Measurements from ENCODE around the gene CASKIN1. TPM values are rescaled to one million over a fixed set of nuclear protein-coding genes. Genes with fewer than 3 reads are reported as not detected.
A peak's percentile ranks its signal among the peaks of the same experiment; 100 is the strongest.

CASKIN1 gene
- total and polyA plus RNA-seq, 2 experiments from 2014 or later = 1.0 to 6.2 TPM

GRCh38 chr16:2223221-2223941, 27.0 kb upstream of the CASKIN1 start, which contains the start of gene E4F1:
E4F1 (plus strand) TSS chr16:2223591; CDS start chr16:2223614, 23 bp downstream.
- H3K79me2 ChIP-seq (replicated peaks; ENCODE audit: insufficient read depth) = peaks cover 44% of the 10 kb centered on the region
- no peaks in the 10 kb centered on the region for H3K9me2 ChIP-seq (ENCODE audit: insufficient read depth)
- peak within 1 kb of the TSS; percentile 85 for H2AFZ ChIP-seq
- TF ChIP-seq CREB1 (CRISPR knock-in tag; IDR thresholded peaks at IDR 0.05; ENCODE audit: low read depth) (peak; percentile 93), ETS1 (IDR thresholded peaks at IDR 0.05) (peak; percentile 72; the same call in 1 of the 2 replicates), JUNB (IDR thresholded peaks at IDR 0.05; ENCODE audit: unreplicated experiment) (no peak), POLR2AphosphoS5 (IDR thresholded peaks at IDR 0.05; ENCODE audit: low read depth) (peak; percentile 96), ZNF462 (CRISPR knock-in tag; IDR thresholded peaks at IDR 0.05) (no peak)
- ATAC-seq (peak; percentile 89), DNase-seq (ENCODE audit: low spot score) (peak; percentile 100)
- Mint-ChIP-seq H3K4me1 (no peaks in the 10 kb centered on the region; the same call in 2 of the 3 replicates), H3K36me3 (ENCODE audit: low read depth) (no peaks in the 10 kb centered on the region), H3K4me3 (peak within 1 kb of the TSS; percentile 78), H3K27ac (peak within 1 kb of the TSS; percentile 18; the same call in 1 of the 2 replicates), H3K27me3 (ENCODE audit: insufficient read depth, low read depth, poor library complexity) (peaks cover 13% of the 10 kb centered on the region), H3K9me3 (no peaks in the 10 kb centered on the region)
- H3K4me1 ChIP-seq (ENCODE audit: insufficient read depth) = no peaks in the 10 kb centered on the region; the same call in 1 of the 2 replicates
- peaks cover 5% of the 10 kb centered on the region; the same call in 1 of the 2 replicates for H3F3A ChIP-seq (replicated peaks; ENCODE audit: low read depth)
- no peaks in the 10 kb centered on the region for H3K36me3 ChIP-seq (ENCODE audit: insufficient read depth)
- peak within 1 kb of the TSS; percentile 98 for H3K4me3 ChIP-seq
- peak within 1 kb of the TSS; percentile 81; the same call in 1 of the 2 replicates for H3K27ac ChIP-seq (ENCODE audit: low read depth)
- H3K4me2 ChIP-seq = peak within 1 kb of the TSS; percentile 94
- H4K20me1 ChIP-seq (replicated peaks; ENCODE audit: insufficient read depth) = peaks cover 5% of the 10 kb centered on the region
- H3K27me3 ChIP-seq (ENCODE audit: insufficient read depth) = no peaks in the 10 kb centered on the region

All from GM23338 (cell line).